H9 (cell line): ENCODE results near the gene CCDC142. TPM values are rescaled to one million over a fixed set of nuclear protein-coding genes. Genes with fewer than 3 reads are reported as not detected.

Experiments used
- DNase-seq: peaks from one replicate; pipeline ENCODE4 v3.0.0-alpha.2; 2017
- H2AFZ ChIP-seq: one replicate; pipeline ENCODE4 v1.6.1; 2013; ENCODE audit warnings: mild to moderate bottlenecking, low read length, control low read depth, moderate library complexity
- H2AK5ac ChIP-seq: 2 replicates; pipeline ENCODE4 v1.6.1; 2013; ENCODE audit warnings: low read length, control low read depth, mixed read lengths; ENCODE audit not compliant: insufficient read length
- H2BK120ac ChIP-seq: one replicate; pipeline ENCODE4 v1.6.1; 2013; ENCODE audit warnings: low read depth, mild to moderate bottlenecking, low read length, control low read depth, inconsistent platforms; ENCODE audit not compliant: poor library complexity, severe bottlenecking
- H2BK12ac ChIP-seq: 2 replicates; pipeline ENCODE4 v1.6.1; 2013; ENCODE audit warnings: low read length, control low read depth, mixed read lengths, low read depth; ENCODE audit not compliant: insufficient read length
- H2BK15ac ChIP-seq: 2 replicates; pipeline ENCODE4 v1.6.1; 2013; ENCODE audit warnings: low read depth, low read length, control low read depth
- H2BK20ac ChIP-seq: one replicate; pipeline ENCODE4 v1.6.1; 2013; ENCODE audit warnings: low read depth, mild to moderate bottlenecking, low read length, control low read depth, inconsistent platforms; ENCODE audit not compliant: poor library complexity, severe bottlenecking
- H2BK5ac ChIP-seq: 2 replicates; pipeline ENCODE4 v1.6.1; 2013; ENCODE audit warnings: low read length, control low read depth, mixed read lengths; ENCODE audit not compliant: insufficient read length
- H3K14ac ChIP-seq: 2 replicates; pipeline ENCODE4 v1.6.1; 2013; ENCODE audit warnings: low read length, control low read depth; ENCODE audit not compliant: insufficient read depth
- H3K18ac ChIP-seq: 2 replicates; pipeline ENCODE4 v1.6.1; 2013; ENCODE audit warnings: low read depth, mild to moderate bottlenecking, mixed read lengths, low read length, control low read depth; ENCODE audit not compliant: insufficient read length
- H3K23ac ChIP-seq: 2 replicates; pipeline ENCODE4 v1.6.1; 2013; ENCODE audit warnings: low read length, control low read depth, mixed read lengths, low read depth; ENCODE audit not compliant: insufficient read length
- H3K23me2 ChIP-seq: 2 replicates; pipeline ENCODE4 v1.6.1; 2013; ENCODE audit warnings: low read depth, mild to moderate bottlenecking, mixed read lengths, low read length, control low read depth; ENCODE audit not compliant: insufficient read length, poor library complexity, severe bottlenecking
- H3K27ac ChIP-seq: 2 replicates; pipeline ENCODE4 v1.5.1; 2013; ENCODE audit warnings: low read length, control low read depth, mixed read lengths, low read depth; ENCODE audit not compliant: insufficient read length
- H3K27me3 ChIP-seq: 2 replicates; pipeline ENCODE4 v1.6.1; 2013; ENCODE audit warnings: low read length, control low read depth, inconsistent platforms; ENCODE audit not compliant: insufficient read depth
- H3K4ac ChIP-seq: 2 replicates; pipeline ENCODE4 v1.6.1; 2013; ENCODE audit warnings: low read depth, mild to moderate bottlenecking, control low read depth, inconsistent platforms, low read length, moderate library complexity
- H3K4me1 ChIP-seq: 2 replicates; pipeline ENCODE4 v1.6.1; 2013; ENCODE audit warnings: low read length, control low read depth, inconsistent platforms; ENCODE audit not compliant: insufficient read depth
- H3K4me2 ChIP-seq: 2 replicates; pipeline ENCODE4 v1.6.1; 2013; ENCODE audit warnings: low read length, control low read depth, mixed read lengths; ENCODE audit not compliant: insufficient read length, insufficient read depth
- H3K56ac ChIP-seq: 2 replicates; pipeline ENCODE4 v1.6.1; 2013; ENCODE audit warnings: low read depth, mild to moderate bottlenecking, mixed read lengths, low read length, control low read depth; ENCODE audit not compliant: insufficient read length
- H3K79me1 ChIP-seq: 2 replicates; pipeline ENCODE4 v1.6.1; 2013; ENCODE audit warnings: low read depth, mild to moderate bottlenecking, moderate library complexity, low read length, control low read depth, inconsistent platforms; ENCODE audit not compliant: insufficient read depth, poor library complexity, severe bottlenecking
- H3K79me2 ChIP-seq: 2 replicates; pipeline ENCODE4 v1.6.1; 2013; ENCODE audit warnings: low read length, control low read depth, inconsistent platforms; ENCODE audit not compliant: insufficient read depth
- H3K9ac ChIP-seq: 2 replicates; pipeline ENCODE4 v1.6.1; 2013; ENCODE audit warnings: low read length, control low read depth, mixed read lengths; ENCODE audit not compliant: insufficient read length; ENCODE audit errors: extremely low read depth
- H3K9me3 ChIP-seq: one replicate; pipeline ENCODE4 v1.6.1; 2013; ENCODE audit warnings: low read depth, low read length, inconsistent platforms; ENCODE audit not compliant: control insufficient read depth
- H3T11ph ChIP-seq: one replicate; pipeline ENCODE4 v1.6.1; 2013; ENCODE audit warnings: mild to moderate bottlenecking, low read length, control low read depth, inconsistent platforms
- H4K20me1 ChIP-seq: one replicate; pipeline ENCODE4 v1.6.1; 2013; ENCODE audit not compliant: control insufficient read depth, insufficient read length, insufficient read depth
- H4K5ac ChIP-seq: 2 replicates; pipeline ENCODE4 v1.6.1; 2013; ENCODE audit warnings: low read depth, mild to moderate bottlenecking, mixed read lengths, low read length, control low read depth; ENCODE audit not compliant: insufficient read length
- H4K8ac ChIP-seq: replicated peaks from 2 replicates; pipeline ENCODE4 v1.6.1; 2013; ENCODE audit warnings: low read length, control low read depth, mixed read lengths, low read depth; ENCODE audit not compliant: insufficient read length
- H4K91ac ChIP-seq: 2 replicates; pipeline ENCODE4 v1.6.1; 2013; ENCODE audit warnings: low read depth, mild to moderate bottlenecking, moderate library complexity, mixed read lengths, low read length, control low read depth; ENCODE audit not compliant: insufficient read length
- H3K27ac Mint-ChIP-seq, 3 experiments: 2 replicates in 2 of 3; 3 replicates in 1 of 3; pipeline ENCODE4 v1.8.0; 2020 to 2021; ENCODE audit warnings: mixed read lengths in 3 of 3, mild to moderate bottlenecking in 1 of 3, moderate library complexity in 1 of 3
- H3K27me3 Mint-ChIP-seq: 2 replicates; pipeline ENCODE4 v1.8.0; 2021; ENCODE audit warnings: low read depth, mild to moderate bottlenecking, moderate library complexity, mixed read lengths
- H3K36me3 Mint-ChIP-seq, 3 experiments: 2 replicates in 2 of 3; 3 replicates in 1 of 3; pipeline ENCODE4 v1.8.0; 2020 to 2021; ENCODE audit warnings: low read depth in 3 of 3, mixed read lengths in 3 of 3; ENCODE audit not compliant: insufficient read depth in 1 of 3
- H3K4me1 Mint-ChIP-seq, 2 experiments: 2 replicates each; pipeline ENCODE4 v1.8.0; 2020; ENCODE audit warnings: mixed read lengths in 2 of 2
- H3K4me3 Mint-ChIP-seq, 2 experiments: 2 replicates in 1 of 2; 3 replicates in 1 of 2; pipeline ENCODE4 v1.8.0; 2020 to 2021; ENCODE audit warnings: mild to moderate bottlenecking in 2 of 2, mixed read lengths in 2 of 2, moderate library complexity in 1 of 2
- H3K9me3 Mint-ChIP-seq, 2 experiments: 2 replicates in 1 of 2; 3 replicates in 1 of 2; pipeline ENCODE4 v1.8.0; 2020; ENCODE audit warnings: mild to moderate bottlenecking in 2 of 2, mixed read lengths in 2 of 2, moderate library complexity in 1 of 2
- WGBS: extraction: QIAGEN DNeasy Blood & Tissue Kit; methylation state at CpG from one replicate; pipeline ENCODE4 v1.1.7; 2013; ENCODE audit warnings: missing lambda C conversion rate, low lambda C conversion rate, mixed read lengths; ENCODE audit not compliant: insufficient read length; ENCODE audit errors: extremely low coverage; 5-methylcytosine and 5-hydroxymethylcytosine counted together
- total RNA-seq: library from RNA; stranded (reverse); gene quantifications from 2 replicates; pipeline ENCODE4 v1.2.1, GENCODE V29; 2021
- TF ChIP-seq, protein P1 (sequence below): fragments of 200-600 bp; sonication (generic); conservative IDR thresholded peaks from 3 replicates; pipeline ENCODE4 v1.8.0; 2021; ENCODE audit warnings: antibody characterized with exemption, mild to moderate bottlenecking

CCDC142 gene
- total RNA-seq, 1 experiment from 2014 or later, result 21.5 TPM

DNA sequence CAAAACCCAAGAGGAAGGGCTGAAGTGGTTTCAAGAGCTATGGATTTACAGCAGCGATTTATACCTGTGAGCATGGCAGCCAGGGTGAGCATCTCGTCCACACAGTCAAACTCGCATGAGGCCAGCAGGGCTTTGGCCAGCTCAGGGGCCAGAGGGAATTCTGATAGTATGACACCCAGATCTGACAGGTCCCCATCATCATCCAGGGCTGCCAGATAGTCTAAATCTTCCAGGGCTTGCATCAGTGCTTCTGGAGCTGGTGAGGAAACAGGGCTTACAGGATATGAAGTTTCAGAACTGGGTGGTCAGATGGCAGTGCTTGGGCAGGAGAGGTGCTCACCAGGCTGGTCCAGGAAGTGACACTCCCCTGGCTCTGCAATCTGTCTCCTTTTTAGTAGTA lies 39.7 kb upstream of the CCDC142 start:
- Histone ChIP-seq H3K14ac (no peak overlapping the region), H3K4me2 (no peak overlapping the region), H3T11ph (no peak overlapping the region), H3K79me2 (no peaks in the 10 kb centered on the region), H4K91ac (no peak overlapping the region), H3K9ac (no peak overlapping the region), H3K27me3 (peaks cover 26% of the 10 kb centered on the region; the same call in 1 of the 2 replicates), H4K5ac (no peak overlapping the region), H4K8ac (no peak overlapping the region), H4K20me1 (no peaks in the 10 kb centered on the region), H2AFZ (no peak overlapping the region), H3K79me1 (no peaks in the 10 kb centered on the region), H3K4me1 (no peaks in the 10 kb centered on the region), H3K27ac (no peak overlapping the region), H3K9me3 (no peaks in the 10 kb centered on the region), H2AK5ac (no peak overlapping the region), H2BK120ac (no peak overlapping the region), H2BK12ac (no peak overlapping the region), H2BK15ac (no peak overlapping the region), H3K18ac (no peak overlapping the region), H2BK20ac (no peak overlapping the region), H3K56ac (no peak overlapping the region), H3K4ac (no peak overlapping the region), H2BK5ac (no peak overlapping the region), H3K23me2 (no peaks in the 10 kb centered on the region), H3K23ac (no peak overlapping the region)
- H3K4me1 Mint-ChIP-seq, result peaks cover 0 to 9% of the 10 kb centered on the region in 2 experiments; a peak in 1 of 4 replicates
- WGBS, result no CpG with 5 or more reads among the region's 3 CpGs
- H3K36me3 Mint-ChIP-seq, result peaks cover 15 to 19% (median 17%) of the 10 kb centered on the region in 3 experiments
- H3K4me3 Mint-ChIP-seq, result no peak overlapping the region
- no peak overlapping the region for H3K27ac Mint-ChIP-seq
- TF ChIP-seq, protein P1, sequence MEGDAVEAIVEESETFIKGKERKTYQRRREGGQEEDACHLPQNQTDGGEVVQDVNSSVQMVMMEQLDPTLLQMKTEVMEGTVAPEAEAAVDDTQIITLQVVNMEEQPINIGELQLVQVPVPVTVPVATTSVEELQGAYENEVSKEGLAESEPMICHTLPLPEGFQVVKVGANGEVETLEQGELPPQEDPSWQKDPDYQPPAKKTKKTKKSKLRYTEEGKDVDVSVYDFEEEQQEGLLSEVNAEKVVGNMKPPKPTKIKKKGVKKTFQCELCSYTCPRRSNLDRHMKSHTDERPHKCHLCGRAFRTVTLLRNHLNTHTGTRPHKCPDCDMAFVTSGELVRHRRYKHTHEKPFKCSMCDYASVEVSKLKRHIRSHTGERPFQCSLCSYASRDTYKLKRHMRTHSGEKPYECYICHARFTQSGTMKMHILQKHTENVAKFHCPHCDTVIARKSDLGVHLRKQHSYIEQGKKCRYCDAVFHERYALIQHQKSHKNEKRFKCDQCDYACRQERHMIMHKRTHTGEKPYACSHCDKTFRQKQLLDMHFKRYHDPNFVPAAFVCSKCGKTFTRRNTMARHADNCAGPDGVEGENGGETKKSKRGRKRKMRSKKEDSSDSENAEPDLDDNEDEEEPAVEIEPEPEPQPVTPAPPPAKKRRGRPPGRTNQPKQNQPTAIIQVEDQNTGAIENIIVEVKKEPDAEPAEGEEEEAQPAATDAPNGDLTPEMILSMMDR, result no peak
- peaks cover 60% of the 10 kb centered on the region for H3K27me3 Mint-ChIP-seq
- no peaks in the 10 kb centered on the region for H3K9me3 Mint-ChIP-seq
- DNase-seq, result no peak
